Gastrocnemius medialis (tissue), 4 donors: ENCODE results near the gene SLC37A1. TPM values are rescaled to one million over a fixed set of nuclear protein-coding genes. Genes with fewer than 3 reads are reported as not detected.

Experiments
- ATAC-seq, 2 donors: fragments of 150-250 bp; one replicate each; pipeline ENCODE4 v1.9.1; 2016
- DNase-seq, 2 donors: peaks; one replicate each; pipeline ENCODE4 v3.0.0-alpha.2; 2019
- H3K27ac ChIP-seq, 4 donors: fragments of 200-600 bp; sonication (generic); 1 replicate in 1 of 4; 2 replicates in 3 of 4; pipeline ENCODE4 v1.5.1; 2016 to 2018; ENCODE audit warnings: mild to moderate bottlenecking in 2 of 4, moderate library complexity in 1 of 4
- H3K27me3 ChIP-seq, 3 donors: fragments of 200-600 bp; sonication (generic) in 2 of 3; 1 replicate in 1 of 3; 2 replicates in 2 of 3; pipeline versions ENCODE4 v1.5.1 to v1.6.0; 2016 to 2019; ENCODE audit warnings: mild to moderate bottlenecking in 1 of 3, moderate library complexity in 1 of 3
- H3K36me3 ChIP-seq, 2 donors: fragments of 200-600 bp; sonication (generic) in 1 of 2; one replicate each; pipeline ENCODE4 v1.5.1; 2017 to 2018
- H3K4me1 ChIP-seq, 2 donors: fragments of 200-600 bp; sonication (generic) in 1 of 2; one replicate each; pipeline ENCODE4 v1.5.1; 2016 to 2017; ENCODE audit warnings: mild to moderate bottlenecking in 2 of 2
- H3K4me3 ChIP-seq, 4 donors: fragments of 200-600 bp; sonication (generic) in 3 of 4; 1 replicate in 1 of 4; 2 replicates in 3 of 4; pipeline ENCODE4 v1.5.1; 2016 to 2019; ENCODE audit warnings: mild to moderate bottlenecking in 2 of 4
- H3K9me3 ChIP-seq, 3 donors: fragments of 200-600 bp; sonication (generic) in 2 of 3; 1 replicate in 1 of 3; 2 replicates in 2 of 3; pipeline ENCODE4 v1.5.1; 2016 to 2019
- POLR2A ChIP-seq, 2 donors: fragments of 450-650 bp; IDR thresholded peaks; one replicate each; pipeline ENCODE4 v1.6.1; 2017; ENCODE audit warnings: antibody characterized with exemption in 2 of 2, mild to moderate bottlenecking in 2 of 2, moderate library complexity in 2 of 2
- in situ Hi-C, 4 donors: fragments of 200-750 bp; cut with MboI; loops; one replicate each; pipeline versions ENCODE4 v1.15.0 to v1.8.0; 2017; ENCODE audit warnings: low sequenced_read_pairs in 4 of 4
- intact Hi-C: fragments of 100-400 bp; cut with DNase I; formaldehyde crosslinking; loops from one replicate; pipeline ENCODE4 v1.15.1; 2023; ENCODE audit warnings: low total_unique reads
- total RNA-seq, 4 donors: library from RNA; depleted of rRNA; stranded (reverse); fragments of >200 nt; gene quantifications; one replicate each; pipeline versions ENCODE4 v1.1.0 to v1.2.3, GENCODE V29; 2016
- TF ChIP-seq, protein P1 (sequence below), 5 experiments: fragments of 450-650 bp in 3 of 5; fragments of 200-600 bp in 2 of 5; sonication (generic) in 2 of 5; IDR thresholded peaks in 4 of 5; conservative IDR thresholded peaks in 1 of 5; 1 replicate in 4 of 5; 2 replicates in 1 of 5; pipeline ENCODE4 v1.5.1; 2016 to 2019; ENCODE audit warnings: antibody characterized with exemption in 5 of 5, mild to moderate bottlenecking in 3 of 5, moderate library complexity in 3 of 5

SLC37A1 gene
- total RNA-seq, 4 donors from 2014 or later: 8.3 to 16.1 (median 12.4) TPM

DNA sequence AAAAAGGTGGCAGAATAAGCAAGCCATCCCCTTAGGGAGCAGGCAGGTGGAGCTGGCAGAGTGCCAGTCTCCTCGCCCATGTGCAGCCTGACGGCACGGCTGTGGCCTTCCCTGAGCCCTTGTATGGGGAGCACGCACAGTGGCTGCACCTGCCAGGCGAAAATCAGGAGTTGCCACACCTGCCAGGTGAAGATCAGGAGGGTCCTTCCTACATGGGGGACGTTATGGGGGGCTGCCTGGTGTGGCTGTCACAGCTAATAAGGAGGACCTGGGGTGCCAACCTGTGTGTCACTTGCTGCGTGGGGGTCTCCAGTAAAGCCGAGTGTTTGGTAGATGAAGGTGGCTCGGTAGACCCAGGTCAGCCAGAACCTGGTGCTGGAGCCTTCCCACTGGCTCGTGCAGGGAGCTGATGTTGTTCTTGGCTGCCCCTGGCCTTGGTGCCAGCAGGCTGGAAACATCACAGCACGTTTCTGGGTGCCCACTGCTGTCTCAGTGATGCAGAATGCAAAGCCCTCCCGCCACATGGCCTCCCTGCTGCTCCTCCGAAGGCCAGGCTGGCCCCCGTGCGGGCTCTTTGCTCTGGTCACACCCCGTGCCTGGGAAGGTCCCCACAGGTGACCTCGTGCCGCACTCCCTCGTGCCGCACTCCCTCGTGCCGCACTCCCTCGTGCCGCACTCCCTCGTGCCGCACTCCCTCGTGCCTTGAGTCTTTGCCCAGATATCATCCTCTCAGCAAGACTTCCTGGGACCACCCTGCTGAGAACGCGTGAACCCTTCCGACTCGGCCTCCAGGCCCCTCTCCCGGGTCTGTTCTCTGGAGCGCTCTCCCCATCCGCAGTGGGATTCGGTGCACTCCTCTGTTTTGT, 55.4 kb downstream of the SLC37A1 start:
- H3K9me3 ChIP-seq: no peaks in the 10 kb centered on the region
- DNase-seq (no peak), ATAC-seq (no peak)
- H3K27ac ChIP-seq: no peak overlapping the region
- no peak for TF ChIP-seq POLR2A (IDR thresholded peaks at IDR 0.05)
- TF ChIP-seq, protein P1, sequence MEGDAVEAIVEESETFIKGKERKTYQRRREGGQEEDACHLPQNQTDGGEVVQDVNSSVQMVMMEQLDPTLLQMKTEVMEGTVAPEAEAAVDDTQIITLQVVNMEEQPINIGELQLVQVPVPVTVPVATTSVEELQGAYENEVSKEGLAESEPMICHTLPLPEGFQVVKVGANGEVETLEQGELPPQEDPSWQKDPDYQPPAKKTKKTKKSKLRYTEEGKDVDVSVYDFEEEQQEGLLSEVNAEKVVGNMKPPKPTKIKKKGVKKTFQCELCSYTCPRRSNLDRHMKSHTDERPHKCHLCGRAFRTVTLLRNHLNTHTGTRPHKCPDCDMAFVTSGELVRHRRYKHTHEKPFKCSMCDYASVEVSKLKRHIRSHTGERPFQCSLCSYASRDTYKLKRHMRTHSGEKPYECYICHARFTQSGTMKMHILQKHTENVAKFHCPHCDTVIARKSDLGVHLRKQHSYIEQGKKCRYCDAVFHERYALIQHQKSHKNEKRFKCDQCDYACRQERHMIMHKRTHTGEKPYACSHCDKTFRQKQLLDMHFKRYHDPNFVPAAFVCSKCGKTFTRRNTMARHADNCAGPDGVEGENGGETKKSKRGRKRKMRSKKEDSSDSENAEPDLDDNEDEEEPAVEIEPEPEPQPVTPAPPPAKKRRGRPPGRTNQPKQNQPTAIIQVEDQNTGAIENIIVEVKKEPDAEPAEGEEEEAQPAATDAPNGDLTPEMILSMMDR (IDR thresholded peaks at IDR 0.05 in 4 of 5, conservative IDR thresholded peaks at IDR 0.05 in 1 of 5): no peak
- in situ Hi-C loops (loop anchor here in 2 of 4 donors (25.0 kb wide), 1 partner anchor 107 kb away; no protein-coding TSS in a partner anchor), intact Hi-C loops (no loop called here)
- no peaks in the 10 kb centered on the region for H3K27me3 ChIP-seq
- no peaks in the 10 kb centered on the region for H3K4me1 ChIP-seq
- peaks cover 0 to 44% of the 10 kb centered on the region in 2 donors for H3K36me3 ChIP-seq
- no peak overlapping the region for H3K4me3 ChIP-seq

DNA sequence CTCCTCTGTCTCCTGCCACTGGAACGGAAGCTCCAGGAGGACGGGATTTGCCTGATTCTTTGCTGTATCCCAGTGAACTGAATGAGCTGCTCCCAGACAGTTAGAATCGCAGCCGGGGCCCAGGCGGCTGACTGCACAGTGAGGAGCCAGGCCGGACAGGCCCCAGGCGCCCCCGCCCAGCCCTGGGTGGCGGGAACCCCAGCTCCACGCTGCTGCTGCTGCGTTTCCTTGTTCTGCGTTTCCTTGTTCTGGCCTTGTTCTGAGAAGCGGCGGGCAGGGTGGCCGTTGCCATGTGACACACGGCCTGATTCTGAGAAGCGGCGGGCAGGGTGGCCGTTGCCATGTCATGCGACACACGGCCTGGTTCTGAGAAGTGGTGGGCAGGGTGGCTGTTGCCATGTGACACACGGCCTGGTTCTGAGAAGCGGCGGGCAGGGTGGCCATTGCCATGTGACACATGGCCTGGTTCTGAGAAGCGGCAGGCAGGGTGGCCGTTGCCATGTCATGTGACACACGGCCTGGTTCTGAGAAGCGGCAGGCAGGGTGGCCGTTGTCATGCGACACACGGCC, 56.2 kb downstream of the SLC37A1 start:
- TF ChIP-seq, protein P1 (IDR thresholded peaks at IDR 0.05 in 4 of 5, conservative IDR thresholded peaks at IDR 0.05 in 1 of 5): no peak
- TF ChIP-seq POLR2A (IDR thresholded peaks at IDR 0.05): no peak
- H3K4me3 ChIP-seq: no peak overlapping the region
- in situ Hi-C loops (loop anchor here in 2 of 4 donors (25.0 kb wide), 1 partner anchor 108 kb away; no protein-coding TSS in a partner anchor), intact Hi-C loops (no loop called here)
- H3K27ac ChIP-seq: no peak overlapping the region
- peaks cover 0 to 48% of the 10 kb centered on the region in 2 donors for H3K36me3 ChIP-seq
- no peaks in the 10 kb centered on the region for H3K9me3 ChIP-seq
- H3K4me1 ChIP-seq: no peaks in the 10 kb centered on the region
- ATAC-seq: no peak
- DNase-seq: no peak
- H3K27me3 ChIP-seq: no peaks in the 10 kb centered on the region

DNA sequence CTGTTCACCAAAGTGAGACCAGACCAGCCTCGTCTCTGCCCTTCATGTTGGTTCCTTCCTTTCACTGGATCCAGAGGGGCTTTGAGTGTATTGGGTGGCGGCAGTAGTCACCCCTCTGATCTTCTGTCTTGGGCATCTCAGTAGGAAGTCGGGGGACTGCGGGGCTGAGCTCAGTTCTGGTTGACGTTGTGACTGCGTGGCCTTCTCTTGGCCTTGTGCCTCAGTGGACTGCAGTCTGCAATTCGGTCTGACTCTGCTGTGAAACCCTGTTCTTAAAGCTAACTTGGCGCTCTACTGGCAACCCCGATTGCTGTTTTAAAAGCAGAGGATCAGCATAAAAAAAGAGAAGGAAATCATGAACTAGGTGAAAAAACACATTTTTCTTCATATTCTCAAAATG, 56.7 kb downstream of the SLC37A1 start:
- TF ChIP-seq, protein P1 (IDR thresholded peaks at IDR 0.05 in 4 of 5, conservative IDR thresholded peaks at IDR 0.05 in 1 of 5): no peak
- no peak for TF ChIP-seq POLR2A (IDR thresholded peaks at IDR 0.05)
- intact Hi-C loops: no loop called here
- DNase-seq: no peak
- Histone ChIP-seq H3K9me3 (no peaks in the 10 kb centered on the region), H3K4me3 (no peak overlapping the region), H3K27me3 (no peaks in the 10 kb centered on the region), H3K27ac (no peak overlapping the region), H3K36me3 (peaks cover 0 to 54% of the 10 kb centered on the region in 2 donors), H3K4me1 (no peaks in the 10 kb centered on the region)
- no peak for ATAC-seq
- in situ Hi-C loops: loop anchor here in 2 of 4 donors (25.0 kb wide), 1 partner anchor 108 kb away; no protein-coding TSS in a partner anchor

DNA sequence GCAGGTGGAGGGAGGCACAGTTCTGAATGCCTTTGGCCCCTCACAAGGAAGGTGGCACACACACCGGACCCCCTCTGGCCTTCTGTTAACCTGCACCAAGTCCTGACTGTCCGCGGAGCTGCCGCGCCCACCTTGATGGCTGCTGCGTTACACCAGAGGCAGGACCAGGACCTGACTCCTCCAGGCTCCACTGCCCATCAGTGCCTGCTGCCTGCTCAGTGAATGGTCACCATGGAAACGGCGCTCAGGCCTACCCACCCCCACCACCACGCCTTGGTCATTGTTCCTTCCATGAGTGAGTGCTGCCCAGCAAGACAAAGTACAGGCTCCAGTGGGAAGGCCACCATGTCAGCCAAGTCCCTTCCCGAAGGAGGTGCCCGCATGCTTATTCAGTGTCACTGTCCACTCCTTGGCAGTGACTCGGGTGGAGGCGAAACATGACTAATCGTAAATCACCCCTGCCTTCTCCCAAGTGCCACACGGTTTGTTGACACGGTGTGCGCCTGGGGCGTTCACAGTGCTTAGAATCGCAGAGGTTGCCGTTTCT, 57.3 kb downstream of the SLC37A1 start:
- TF ChIP-seq, protein P1 (IDR thresholded peaks at IDR 0.05 in 4 of 5, conservative IDR thresholded peaks at IDR 0.05 in 1 of 5): no peak
- no peak for TF ChIP-seq POLR2A (IDR thresholded peaks at IDR 0.05)
- in situ Hi-C loops (loop anchor here in 2 of 4 donors (25.0 kb wide), 1 partner anchor 109 kb away; no protein-coding TSS in a partner anchor), intact Hi-C loops (no loop called here)

More for the DNA sequence above, 57.3 kb downstream of the SLC37A1 start:
- H3K9me3 ChIP-seq: no peaks in the 10 kb centered on the region
- H3K36me3 ChIP-seq: peaks cover 0 to 58% of the 10 kb centered on the region in 2 donors
- H3K4me1 ChIP-seq: no peaks in the 10 kb centered on the region
- no peak for ATAC-seq
- no peak for DNase-seq
- no peak overlapping the region for H3K27ac ChIP-seq
- no peaks in the 10 kb centered on the region for H3K27me3 ChIP-seq
- no peak overlapping the region for H3K4me3 ChIP-seq
